Activated naive CD4-positive, alpha-beta T cell (primary cell): Measurements from ENCODE around the gene SLC25A25.

Experiments
- DNase-seq, 4 experiments: peaks; one replicate each; lab custom pipeline; 2025; lab: John Stamatoyannopoulos, UW

The SLC25A25 gene

GRCh38 chr9:128072144-128073021, 4.4 kb downstream of the SLC25A25 start:
- no peak for DNase-seq

DNA sequence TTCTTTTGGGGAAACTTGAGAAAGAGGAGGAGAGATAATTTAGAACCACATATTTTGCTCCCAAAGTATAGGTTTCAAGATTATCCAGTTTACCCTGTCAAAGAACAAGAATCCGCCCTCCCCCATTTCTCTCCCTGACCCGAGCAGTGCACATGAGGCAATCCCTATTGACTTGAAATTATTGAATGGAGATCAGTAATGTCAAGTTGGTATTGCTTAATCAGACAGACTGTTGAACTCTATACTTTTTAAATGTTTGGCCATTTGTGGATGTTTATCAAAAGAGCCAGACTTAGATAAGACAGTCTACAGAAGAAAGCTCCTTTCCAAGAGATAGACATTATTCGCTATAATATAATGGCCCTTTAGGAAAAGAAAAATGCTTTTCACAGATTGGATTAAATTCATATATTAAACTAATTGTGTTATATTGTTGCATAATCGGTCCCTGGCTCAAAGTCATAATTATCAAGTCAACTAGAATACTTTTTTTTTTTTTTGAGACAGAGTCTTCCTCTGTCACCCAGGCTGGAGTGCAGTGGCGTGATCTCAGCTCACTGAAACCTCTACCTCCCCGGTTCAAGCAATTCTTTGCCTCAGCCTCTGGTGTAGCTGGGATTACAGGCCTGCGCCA, 5.3 kb downstream of the SLC25A25 start:
- no peak for DNase-seq

GRCh38 chr9:128077847-128078503, 9.9 kb downstream of the SLC25A25 start:
- DNase-seq, result no peak

GRCh38 chr9:128078504-128079434, 10.7 kb downstream of the SLC25A25 start:
- DNase-seq, result no peak

DNA sequence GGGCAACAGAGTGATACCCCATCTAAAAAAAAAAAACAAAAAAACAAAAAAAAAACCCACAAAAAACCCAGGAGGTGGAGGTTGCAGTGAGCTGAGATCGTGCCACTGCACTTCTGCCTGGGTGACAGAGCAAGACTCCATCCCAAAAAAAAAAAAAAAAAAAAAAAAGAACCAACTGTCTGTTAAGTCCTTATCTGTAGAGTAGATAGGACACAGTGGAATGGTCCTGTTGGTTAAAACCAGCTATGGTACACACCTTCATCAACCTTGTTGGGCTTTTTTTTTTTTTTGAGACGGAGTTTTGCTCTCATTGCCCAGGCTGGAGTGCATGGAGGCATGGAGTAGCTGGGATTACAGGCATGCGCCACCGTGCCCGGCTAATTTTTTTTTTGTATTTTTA, 12.2 kb downstream of the SLC25A25 start:
- DNase-seq, result no peak

DNA sequence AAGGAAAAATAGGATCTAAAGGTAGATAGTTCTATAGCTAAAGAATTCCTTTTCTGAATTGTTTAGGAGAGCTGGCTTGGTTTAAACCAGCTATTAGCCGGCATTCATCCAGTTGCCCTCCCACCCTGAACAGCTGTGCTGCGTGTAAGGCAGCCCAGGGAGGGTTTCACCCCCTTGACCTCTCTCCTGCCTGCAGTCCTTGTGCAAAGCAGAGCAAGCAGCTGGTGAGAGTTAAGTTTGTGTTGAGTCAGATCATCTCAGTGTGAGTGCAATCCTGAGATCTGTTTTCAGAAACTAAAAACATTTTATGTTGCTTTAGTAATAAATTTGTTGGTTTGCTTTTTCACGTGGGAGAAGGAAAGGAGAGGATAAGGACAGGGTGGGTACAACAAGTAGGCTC, 13.0 kb downstream of the SLC25A25 start:
- no peak for DNase-seq

DNA sequence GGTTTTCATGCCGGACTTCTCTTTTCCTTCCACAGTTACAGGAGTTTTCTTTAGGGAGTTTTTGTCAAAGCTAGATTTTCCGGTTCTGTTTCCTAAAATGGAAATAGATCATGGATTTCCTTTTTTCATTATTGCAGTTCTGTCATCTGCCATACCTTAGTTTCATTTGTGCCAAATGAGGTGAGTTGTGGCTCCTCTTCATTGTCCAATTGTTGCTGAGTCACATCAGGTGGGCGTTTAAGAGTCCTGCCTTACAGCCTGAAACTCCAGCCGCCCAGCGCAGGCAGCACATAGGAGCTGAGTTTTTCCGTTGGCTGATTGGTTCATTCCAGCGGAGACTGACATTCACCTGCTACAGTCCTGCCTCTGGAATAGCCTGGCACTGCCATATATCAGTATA, 14.1 kb downstream of the SLC25A25 start:
- no peak for DNase-seq

DNA sequence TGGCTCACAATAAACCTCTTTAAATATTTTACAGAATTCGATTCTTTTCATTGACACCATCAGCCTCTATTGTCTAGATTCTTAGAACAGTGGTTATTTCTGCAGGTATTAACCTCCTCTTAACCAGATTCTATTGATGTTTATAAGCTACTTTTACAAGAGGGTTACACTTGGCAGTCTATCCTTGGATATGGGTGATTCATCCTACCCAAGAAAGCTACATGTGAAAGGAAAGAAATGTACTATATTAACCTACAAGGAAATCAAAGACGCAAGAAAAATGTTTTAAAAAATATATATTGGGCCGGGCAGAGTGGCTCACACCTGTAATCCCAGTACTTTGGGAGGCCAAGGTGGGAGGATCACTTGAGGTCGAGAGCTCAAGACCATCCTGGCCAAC, 16.7 kb downstream of the SLC25A25 start:
- DNase-seq, result no peak

GRCh38 chr9:128085943-128086342, 17.9 kb downstream of the SLC25A25 start:
- no peak for DNase-seq

DNA sequence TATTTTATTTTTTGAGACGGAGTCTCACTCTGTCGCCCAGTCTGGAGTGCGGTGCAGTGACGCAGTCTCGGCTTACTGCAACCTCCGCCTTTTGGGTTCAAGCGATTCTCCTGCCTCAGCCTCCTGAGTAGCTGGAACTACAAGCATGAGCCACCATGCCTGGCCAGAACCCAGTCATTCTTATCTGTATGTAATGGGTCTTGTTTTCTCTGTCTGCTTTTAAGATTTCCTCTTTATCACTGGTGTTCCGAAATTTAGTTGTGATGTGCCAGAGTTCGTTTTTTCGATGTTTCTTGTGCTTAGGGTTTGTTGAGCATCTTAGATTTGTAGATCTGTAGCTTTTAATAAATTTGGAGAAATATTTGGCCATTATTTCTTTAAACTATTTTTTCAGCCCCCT, 19.2 kb downstream of the SLC25A25 start:
- DNase-seq, result no peak

DNA sequence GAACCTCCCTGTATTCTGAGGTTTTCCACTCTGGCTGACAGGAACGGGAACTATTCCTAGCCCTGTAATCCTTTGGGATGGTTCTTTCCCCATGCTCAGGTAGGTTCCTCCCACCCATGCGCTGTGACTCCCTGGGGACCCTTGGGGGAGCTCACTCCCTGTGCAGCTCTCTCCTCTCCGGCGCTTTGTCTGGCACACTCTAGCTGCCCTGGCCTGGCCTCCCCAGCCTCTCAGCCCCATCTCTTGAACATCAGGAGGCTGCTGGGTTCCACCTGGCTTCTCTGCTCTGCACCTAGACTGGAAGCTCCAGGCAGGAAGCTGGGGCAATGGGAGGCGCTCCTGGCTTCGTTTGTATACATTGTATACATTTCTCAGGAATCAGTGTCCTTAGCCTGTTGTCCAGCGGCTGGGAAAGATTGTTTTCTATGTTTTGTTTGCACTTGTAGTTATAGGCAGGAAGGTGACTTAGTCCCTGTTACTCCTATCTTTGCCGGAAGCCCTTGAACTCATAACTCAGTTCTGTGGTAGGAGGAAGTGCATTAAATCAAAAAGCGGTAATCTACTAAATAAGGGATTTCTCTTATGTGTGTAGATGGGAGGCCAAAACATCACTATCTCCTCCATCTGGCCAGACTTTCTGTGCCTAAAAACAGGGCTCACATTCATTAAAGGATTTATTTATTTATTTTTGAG, 20.4 kb downstream of the SLC25A25 start:
- no peak for DNase-seq

GRCh38 chr9:128089299-128089698, 21.3 kb downstream of the SLC25A25 start:
- no peak for DNase-seq

DNA sequence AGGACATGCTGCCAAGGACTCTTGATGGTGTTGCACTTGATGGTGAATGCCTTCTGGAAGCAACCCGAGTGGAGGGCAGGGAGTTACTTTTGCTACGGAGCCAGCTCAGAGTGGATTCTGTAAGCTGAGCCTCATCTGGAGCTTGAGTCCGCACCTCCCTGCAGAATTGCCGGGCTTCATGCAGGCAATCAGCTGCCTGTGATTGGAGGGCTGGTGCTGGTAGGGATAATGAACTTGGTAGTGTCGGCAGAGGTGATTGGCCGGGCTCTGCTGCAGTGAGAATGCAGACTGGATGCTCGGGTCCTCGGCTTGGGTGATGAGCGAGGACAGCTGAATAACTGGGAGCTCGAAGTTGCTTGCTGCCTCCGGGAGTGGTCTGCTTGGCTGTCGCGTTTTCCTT, 23.1 kb downstream of the SLC25A25 start:
- DNase-seq, result no peak

DNA sequence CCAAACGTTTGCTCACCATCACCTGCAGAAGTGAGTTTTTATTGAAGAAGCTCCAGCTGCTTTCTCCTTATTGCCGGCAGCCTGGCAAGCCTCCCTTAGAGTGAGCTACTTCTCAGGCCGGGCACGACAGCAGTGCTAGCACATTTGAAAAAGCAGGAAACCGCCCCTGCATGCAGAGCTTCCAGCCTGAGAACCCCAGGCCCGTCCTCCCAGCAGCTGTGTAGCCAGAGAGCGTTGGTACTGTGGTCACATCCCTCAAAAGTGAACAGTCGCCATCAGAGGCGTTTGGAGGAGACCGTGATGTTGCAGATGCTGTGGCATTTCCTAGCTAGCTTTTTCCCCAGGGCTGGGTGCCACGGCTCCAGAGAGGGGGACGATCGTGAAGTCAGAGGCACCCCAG, 23.5 kb downstream of the SLC25A25 start:
- DNase-seq, result no peak

- no peak for DNase-seq
These were observed 24.4 kb downstream of the SLC25A25 start for GRCh38 chr9:128092199-128092977.

DNA sequence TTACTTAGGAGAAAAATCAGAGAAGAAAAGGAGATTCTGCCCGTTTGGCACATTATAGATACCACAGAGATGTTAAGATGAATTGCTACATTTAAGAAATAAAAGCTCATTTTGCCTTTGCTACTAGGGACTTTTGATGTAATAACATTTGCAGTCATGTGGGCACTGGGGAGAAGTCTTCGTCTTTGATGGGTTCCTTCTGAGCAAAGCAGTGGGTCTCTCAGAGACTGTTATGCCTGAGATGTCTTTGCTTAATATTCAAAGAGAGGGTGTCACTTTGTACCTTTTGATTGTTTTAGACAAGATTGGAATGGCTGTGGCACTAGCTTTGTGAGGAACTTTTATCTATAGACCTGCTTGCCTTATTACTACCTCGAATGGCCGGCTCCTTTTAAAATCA, 25.0 kb downstream of the SLC25A25 start:
- DNase-seq, result no peak

DNA sequence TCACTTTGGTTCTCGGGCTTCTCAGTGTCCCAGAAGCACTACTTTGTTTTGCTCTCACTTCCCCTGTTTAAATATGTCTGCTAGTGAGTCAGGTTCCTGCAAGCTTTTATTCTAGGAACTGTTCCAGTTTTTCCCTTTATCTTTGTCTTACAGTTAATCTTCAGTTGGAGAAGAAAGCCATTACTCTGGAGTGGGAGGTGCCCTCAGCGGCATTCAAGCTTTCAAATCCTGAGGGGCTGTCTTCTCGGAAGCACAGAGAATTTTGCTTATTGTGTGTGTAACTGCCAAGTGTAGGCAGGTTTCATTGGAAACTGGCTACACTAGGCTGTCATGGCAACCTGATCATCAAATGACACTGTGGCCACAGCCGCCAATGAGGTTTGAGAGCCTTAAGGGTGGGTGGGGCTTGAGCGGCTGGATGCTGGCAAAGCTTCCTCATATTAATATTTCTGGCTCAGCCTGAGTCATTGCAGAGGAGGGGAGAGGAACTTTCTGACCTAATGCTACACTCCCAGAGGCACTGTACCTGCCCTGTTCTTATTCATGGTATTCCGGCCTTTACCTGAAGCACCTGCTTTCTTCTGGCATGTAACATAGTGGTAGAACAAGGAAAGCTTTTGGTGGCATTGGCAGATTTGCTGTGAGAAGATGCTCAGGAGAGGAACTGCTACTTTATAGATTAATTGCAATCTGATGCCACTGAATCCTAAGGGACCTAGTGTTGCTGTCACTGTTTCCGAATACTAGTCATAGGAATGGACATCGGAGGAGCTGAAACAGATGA, 26.3 kb downstream of the SLC25A25 start:
- peak in 2 of 4 experiments; percentile 30 to 34 for DNase-seq

DNA sequence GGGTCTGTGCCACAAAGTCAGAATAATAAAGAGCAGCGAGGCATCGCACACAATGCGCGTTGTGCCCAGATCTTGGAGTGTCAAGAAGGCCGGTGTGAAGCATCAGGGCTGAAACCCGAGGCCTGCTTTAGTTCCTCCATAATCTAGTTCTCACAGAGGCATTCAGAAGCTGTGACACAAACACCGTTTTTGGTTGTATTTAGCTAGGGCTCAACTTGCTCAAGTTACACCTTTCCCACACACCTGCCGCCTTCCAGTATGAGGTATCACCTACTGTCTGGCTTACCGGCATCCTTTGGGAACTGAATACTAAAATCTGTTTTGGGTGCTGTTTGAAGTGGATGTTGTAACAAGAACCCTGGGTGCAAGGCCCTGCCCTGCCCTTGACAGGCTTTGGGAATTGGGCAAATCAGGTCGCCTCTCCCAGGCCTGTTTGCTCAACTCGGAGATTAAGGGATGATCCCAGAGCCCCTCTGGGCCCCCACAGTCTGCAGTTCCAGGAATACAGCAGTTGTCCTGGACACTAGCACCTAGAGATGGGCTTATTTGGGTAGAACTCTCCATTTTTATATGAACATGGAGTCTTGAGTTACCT, 27.0 kb downstream of the SLC25A25 start:
- no peak for DNase-seq
